Measurements from ENCODE around the gene MGLL. TPM values are rescaled to one million over a fixed set of nuclear protein-coding genes. Genes with fewer than 3 reads are reported as not detected.

The MGLL gene
- total and polyA plus RNA-seq, 2 donors (not counting 1 experiment from before 2014, with no cell fraction given) = 1.7 to 6.9 TPM

GRCh38 chr3:127709320-127710060, 112.8 kb downstream of the MGLL start:
- H3K27ac ChIP-seq (ENCODE audit: low read length in 2 of 2) = no peak overlapping the region

GRCh38 chr3:127708837-127709236, 113.5 kb downstream of the MGLL start:
- no peak overlapping the region for H3K4me3 Mint-ChIP-seq
- intact Hi-C loops (cut with micrococcal nuclease) = no loop called here
- H3K27ac Mint-ChIP-seq = no peak overlapping the region
- no peaks in the 10 kb centered on the region for H4K20me1 ChIP-seq (ENCODE audit: control insufficient read depth, insufficient read depth, low read length, poor library complexity, severe bottlenecking)
- no peak for ATAC-seq (ENCODE audit: low read depth)
- no peaks in the 10 kb centered on the region for H3K4me1 Mint-ChIP-seq
- H3K9ac ChIP-seq (ENCODE audit: low read length) = no peak overlapping the region
- ChIA-PET CTCF (interaction anchor here (1.0 kb wide), 1 partner anchor 12 kb away, joined by 3 read pairs; no protein-coding TSS in a partner anchor), POLR2A (no interaction called here)
- H3K9me3 ChIP-seq (ENCODE audit: control extremely low read depth in 1 of 3, control insufficient read depth in 2 of 3, insufficient read depth in 1 of 3, low read length in 2 of 3) = no peaks in the 10 kb centered on the region
- H3K27me3 Mint-ChIP-seq = no peaks in the 10 kb centered on the region
- 100% methylated on average over 1 of the region's 2 CpGs for WGBS (ENCODE audit: insufficient coverage)
- DNase-seq = no peak
- no peak overlapping the region for H3K27ac ChIP-seq (ENCODE audit: low read length in 2 of 2)
- H2AFZ ChIP-seq (ENCODE audit: insufficient read depth, low read depth, low read length, poor library complexity, severe bottlenecking) = no peak overlapping the region
- TF ChIP-seq, protein P1, sequence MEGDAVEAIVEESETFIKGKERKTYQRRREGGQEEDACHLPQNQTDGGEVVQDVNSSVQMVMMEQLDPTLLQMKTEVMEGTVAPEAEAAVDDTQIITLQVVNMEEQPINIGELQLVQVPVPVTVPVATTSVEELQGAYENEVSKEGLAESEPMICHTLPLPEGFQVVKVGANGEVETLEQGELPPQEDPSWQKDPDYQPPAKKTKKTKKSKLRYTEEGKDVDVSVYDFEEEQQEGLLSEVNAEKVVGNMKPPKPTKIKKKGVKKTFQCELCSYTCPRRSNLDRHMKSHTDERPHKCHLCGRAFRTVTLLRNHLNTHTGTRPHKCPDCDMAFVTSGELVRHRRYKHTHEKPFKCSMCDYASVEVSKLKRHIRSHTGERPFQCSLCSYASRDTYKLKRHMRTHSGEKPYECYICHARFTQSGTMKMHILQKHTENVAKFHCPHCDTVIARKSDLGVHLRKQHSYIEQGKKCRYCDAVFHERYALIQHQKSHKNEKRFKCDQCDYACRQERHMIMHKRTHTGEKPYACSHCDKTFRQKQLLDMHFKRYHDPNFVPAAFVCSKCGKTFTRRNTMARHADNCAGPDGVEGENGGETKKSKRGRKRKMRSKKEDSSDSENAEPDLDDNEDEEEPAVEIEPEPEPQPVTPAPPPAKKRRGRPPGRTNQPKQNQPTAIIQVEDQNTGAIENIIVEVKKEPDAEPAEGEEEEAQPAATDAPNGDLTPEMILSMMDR (IDR thresholded peaks at IDR 0.05) = no peak
- no peak for TF ChIP-seq EZH2 (IDR thresholded peaks at IDR 0.05; ENCODE audit: borderline replicate concordance, insufficient read depth, low read depth, low read length, poor library complexity, severe bottlenecking)
- H3K4me1 ChIP-seq (ENCODE audit: control insufficient read depth in 2 of 2, insufficient read depth in 2 of 2, low read length in 2 of 2) = no peaks in the 10 kb centered on the region
- no peak overlapping the region for H3K4me3 ChIP-seq (ENCODE audit: control extremely low read depth in 1 of 5, extremely low read depth in 1 of 5, insufficient read depth in 1 of 5, low read depth in 2 of 5, low read length in 4 of 5)
- no peaks in the 10 kb centered on the region for H3K79me2 ChIP-seq (ENCODE audit: control insufficient read depth, insufficient read depth, low read length)
- no peaks in the 10 kb centered on the region for H3K9me3 Mint-ChIP-seq (ENCODE audit: insufficient read depth)
- H3K4me2 ChIP-seq (replicated peaks; ENCODE audit: low read depth, low read length, poor library complexity, severe bottlenecking) = no peak overlapping the region
- no peaks in the 10 kb centered on the region for H3K36me3 ChIP-seq (replicated peaks in 1 of 2; ENCODE audit: control extremely low read depth in 1 of 2, control insufficient read depth in 1 of 2, extremely low read depth in 1 of 2, insufficient read depth in 2 of 2, low read length in 1 of 2)
- no peaks in the 10 kb centered on the region for H3K27me3 ChIP-seq (replicated peaks in 1 of 4; ENCODE audit: control extremely low read depth in 1 of 4, control insufficient read depth in 3 of 4, insufficient read depth in 4 of 4, low read length in 3 of 4)

More at GRCh38 chr3:127709320-127710060, 112.8 kb downstream of the MGLL start:
- ATAC-seq (ENCODE audit: low read depth) = no peak
- Histone ChIP-seq H3K27me3 (replicated peaks in 1 of 4; ENCODE audit: control extremely low read depth in 1 of 4, control insufficient read depth in 3 of 4, insufficient read depth in 4 of 4, low read length in 3 of 4) (no peaks in the 10 kb centered on the region), H3K4me1 (ENCODE audit: control insufficient read depth in 2 of 2, insufficient read depth in 2 of 2, low read length in 2 of 2) (no peaks in the 10 kb centered on the region), H3K4me3 (ENCODE audit: control extremely low read depth in 1 of 5, extremely low read depth in 1 of 5, insufficient read depth in 1 of 5, low read depth in 2 of 5, low read length in 4 of 5) (no peak overlapping the region), H3K36me3 (replicated peaks in 1 of 2; ENCODE audit: control extremely low read depth in 1 of 2, control insufficient read depth in 1 of 2, extremely low read depth in 1 of 2, insufficient read depth in 2 of 2, low read length in 1 of 2) (no peaks in the 10 kb centered on the region), H2AFZ (ENCODE audit: insufficient read depth, low read depth, low read length, poor library complexity, severe bottlenecking) (no peak overlapping the region), H4K20me1 (ENCODE audit: control insufficient read depth, insufficient read depth, low read length, poor library complexity, severe bottlenecking) (no peaks in the 10 kb centered on the region), H3K9me3 (ENCODE audit: control extremely low read depth in 1 of 3, control insufficient read depth in 2 of 3, insufficient read depth in 1 of 3, low read length in 2 of 3) (no peaks in the 10 kb centered on the region), H3K4me2 (replicated peaks; ENCODE audit: low read depth, low read length, poor library complexity, severe bottlenecking) (no peak overlapping the region), H3K9ac (ENCODE audit: low read length) (no peak overlapping the region), H3K79me2 (ENCODE audit: control insufficient read depth, insufficient read depth, low read length) (no peaks in the 10 kb centered on the region)
- no peaks in the 10 kb centered on the region for H3K4me1 Mint-ChIP-seq
- no peak overlapping the region for H3K27ac Mint-ChIP-seq
- CTCF ChIA-PET = interaction anchor here (1.0 kb wide), 1 partner anchor 12 kb away, joined by 3 read pairs; no protein-coding TSS in a partner anchor
- WGBS (ENCODE audit: insufficient coverage) = 89% methylated on average over 3 of the region's 3 CpGs
- no peak for TF ChIP-seq EZH2 (IDR thresholded peaks at IDR 0.05; ENCODE audit: borderline replicate concordance, insufficient read depth, low read depth, low read length, poor library complexity, severe bottlenecking)
- TF ChIP-seq, protein P1 (IDR thresholded peaks at IDR 0.05) = no peak
- no peak for DNase-seq
- H3K4me3 Mint-ChIP-seq = no peak overlapping the region
- H3K9me3 Mint-ChIP-seq (ENCODE audit: insufficient read depth) = no peaks in the 10 kb centered on the region
- no peaks in the 10 kb centered on the region for H3K27me3 Mint-ChIP-seq
- intact Hi-C loops (cut with micrococcal nuclease) = no loop called here
- POLR2A ChIA-PET = no interaction called here
